Measurements from ENCODE around the gene BRMS1L. TPM values are rescaled to one million over a fixed set of nuclear protein-coding genes. Genes with fewer than 3 reads are reported as not detected.
A peak's percentile ranks its signal among the peaks of the same experiment; 100 is the strongest.
"Not testable (repeated sequence)": the region's sequence is repeated elsewhere in the genome, so short reads cannot be mapped to it uniquely, and the experiment has no call there.

Gene BRMS1L
- total RNA-seq, 1 donor = 6.7 TPM

- no peaks in the 10 kb centered on the region for H3K9me3 ChIP-seq (ENCODE audit: low read depth, low read length)
- no peak overlapping the region for H3K4me3 ChIP-seq (ENCODE audit: low read length)
- H3K4me1 ChIP-seq (ENCODE audit: insufficient read depth, low read length) = peaks cover 16% of the 10 kb centered on the region
Measured at GRCh38 chr14:35810963-35811362, 15.2 kb upstream of the BRMS1L start.

GRCh38 chr14:35814371-35815005 lies 11.7 kb upstream of the BRMS1L start:
- no peaks in the 10 kb centered on the region for H3K4me1 ChIP-seq (ENCODE audit: insufficient read depth, low read length)
- H3K4me3 ChIP-seq (ENCODE audit: low read length) = no peak overlapping the region
- no peaks in the 10 kb centered on the region for H3K27me3 ChIP-seq (ENCODE audit: insufficient read depth, low read length)
- H3K9me3 ChIP-seq (ENCODE audit: low read depth, low read length) = no peaks in the 10 kb centered on the region

More at GRCh38 chr14:35810963-35811362, 15.2 kb upstream of the BRMS1L start:
- no peaks in the 10 kb centered on the region for H3K27me3 ChIP-seq (ENCODE audit: insufficient read depth, low read length)

GRCh38 chr14:35818346-35819115 lies 7.6 kb upstream of the BRMS1L start:
- no peak overlapping the region for H3K4me3 ChIP-seq (ENCODE audit: low read length)
- no peaks in the 10 kb centered on the region for H3K9me3 ChIP-seq (ENCODE audit: low read depth, low read length)
- H3K4me1 ChIP-seq (ENCODE audit: insufficient read depth, low read length) = no peaks in the 10 kb centered on the region
- H3K27me3 ChIP-seq (ENCODE audit: insufficient read depth, low read length) = no peaks in the 10 kb centered on the region

DNA sequence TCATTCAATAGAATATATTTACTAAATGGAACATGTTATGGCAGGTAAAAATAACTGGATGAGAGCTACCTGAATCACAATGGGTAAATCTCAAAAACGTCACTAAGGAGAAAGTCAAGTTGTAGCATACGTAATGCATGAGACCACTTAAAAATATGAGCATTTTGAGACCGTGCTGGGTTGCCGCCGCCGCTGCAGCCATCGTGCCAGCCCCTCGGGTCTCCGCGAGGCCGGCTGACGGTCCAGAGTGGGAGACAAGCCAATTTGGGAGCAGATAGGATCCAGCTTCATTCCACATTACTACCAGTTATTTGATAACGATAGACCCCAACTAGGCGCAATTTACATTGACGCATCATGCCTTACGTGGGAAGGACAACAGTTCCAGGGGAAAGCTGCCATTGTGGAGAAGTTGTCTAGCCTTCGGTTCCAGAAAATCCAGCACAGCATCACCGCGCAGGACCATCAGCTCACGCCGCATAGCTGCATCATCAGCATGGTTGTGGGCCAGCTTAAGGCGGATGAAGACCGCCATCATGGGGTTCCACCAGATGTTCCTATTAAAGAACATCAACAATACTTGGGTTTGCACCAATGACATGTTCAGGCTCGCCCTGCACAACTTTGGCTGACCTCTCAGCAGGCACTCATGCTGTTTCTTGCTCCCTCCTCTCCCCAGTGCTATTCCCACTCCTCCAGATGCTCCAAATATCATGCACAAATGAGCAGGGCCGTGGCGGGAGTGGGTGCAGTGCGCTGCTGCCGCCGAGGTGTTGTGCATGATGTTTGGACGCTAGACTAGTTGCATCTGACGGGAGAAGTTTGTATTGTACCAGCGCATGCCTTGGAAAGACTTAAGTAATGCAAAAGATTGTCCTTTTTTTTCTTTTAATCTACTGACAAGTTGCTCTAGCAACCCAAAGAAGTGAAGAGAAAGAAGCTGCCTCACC lies 6.3 kb upstream of the BRMS1L start:
- Histone ChIP-seq H3K4me1 (ENCODE audit: insufficient read depth, low read length) (no peaks in the 10 kb centered on the region), H3K9me3 (ENCODE audit: low read depth, low read length) (no peaks in the 10 kb centered on the region), H3K4me3 (ENCODE audit: low read length) (no peak overlapping the region), H3K27me3 (ENCODE audit: insufficient read depth, low read length) (no peaks in the 10 kb centered on the region)

GRCh38 chr14:35821564-35822411 lies 4.3 kb upstream of the BRMS1L start:
- H3K4me3 ChIP-seq (ENCODE audit: low read length) = no peak overlapping the region

GRCh38 chr14:35822501-35822900 lies 3.6 kb upstream of the BRMS1L start:
- no peak overlapping the region for H3K4me3 ChIP-seq (ENCODE audit: low read length)
- no peaks in the 10 kb centered on the region for H3K9me3 ChIP-seq (ENCODE audit: low read depth, low read length)
- H3K27me3 ChIP-seq (ENCODE audit: insufficient read depth, low read length) = no peaks in the 10 kb centered on the region
- H3K4me1 ChIP-seq (ENCODE audit: insufficient read depth, low read length) = peaks cover 4% of the 10 kb centered on the region

More at GRCh38 chr14:35821564-35822411, 4.3 kb upstream of the BRMS1L start:
- Histone ChIP-seq H3K4me1 (ENCODE audit: insufficient read depth, low read length) (peaks cover under 1% of the 10 kb centered on the region), H3K9me3 (ENCODE audit: low read depth, low read length) (no peaks in the 10 kb centered on the region), H3K27me3 (ENCODE audit: insufficient read depth, low read length) (no peaks in the 10 kb centered on the region)

GRCh38 chr14:35824446-35825165 lies 1.5 kb upstream of the BRMS1L start:
- H3K4me1 ChIP-seq (ENCODE audit: insufficient read depth, low read length); H3K4me3 ChIP-seq (ENCODE audit: low read length); H3K9me3 ChIP-seq (ENCODE audit: low read depth, low read length): not testable (repeated sequence)

DNA sequence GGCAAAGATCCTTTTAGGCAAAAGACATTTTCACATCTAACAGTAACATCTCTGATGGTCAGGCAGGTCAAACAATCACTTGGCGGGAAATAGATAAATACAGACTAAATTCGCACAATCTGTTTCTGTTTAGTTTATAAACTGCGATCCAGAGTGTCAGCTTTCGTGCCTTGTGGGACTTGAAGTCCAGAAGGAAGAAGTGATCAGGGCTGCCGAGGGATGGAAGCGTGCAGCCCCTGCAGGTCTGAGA lies 245 bp upstream of the BRMS1L start:
- Histone ChIP-seq H3K27me3 (ENCODE audit: insufficient read depth, low read length) (no peaks in the 10 kb centered on the region), H3K9me3 (ENCODE audit: low read depth, low read length) (no peaks in the 10 kb centered on the region), H3K4me3 (ENCODE audit: low read length) (peak overlapping the region; percentile 98), H3K4me1 (ENCODE audit: insufficient read depth, low read length) (peaks cover 4% of the 10 kb centered on the region)

More at GRCh38 chr14:35824446-35825165, 1.5 kb upstream of the BRMS1L start:
- not testable (repeated sequence) for H3K27me3 ChIP-seq (ENCODE audit: insufficient read depth, low read length)

DNA sequence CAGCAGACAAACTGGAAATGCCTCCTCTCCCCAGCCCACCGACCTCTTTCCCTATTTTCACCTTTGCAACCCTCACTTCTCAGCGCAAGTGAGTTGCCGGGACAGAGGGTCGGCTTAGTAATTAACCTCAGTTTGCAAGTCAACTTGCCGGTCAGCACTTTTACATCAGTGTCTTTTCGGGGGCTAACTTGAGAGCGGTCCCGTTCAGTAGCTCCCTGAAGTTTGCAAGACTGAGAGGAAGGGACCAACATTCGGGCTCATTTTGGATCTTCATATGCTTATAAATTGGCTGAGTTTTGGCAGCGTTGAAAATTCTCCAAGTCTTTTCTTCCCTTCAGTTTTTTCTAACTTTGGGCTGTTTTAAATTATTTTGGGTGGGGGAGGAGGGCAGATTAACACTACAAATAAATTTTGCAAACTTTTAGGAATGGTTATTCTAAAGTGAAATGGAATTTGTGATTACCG lies 846 bp downstream of the BRMS1L start:
- Histone ChIP-seq H3K4me1 (ENCODE audit: insufficient read depth, low read length) (peaks cover 4% of the 10 kb centered on the region), H3K27me3 (ENCODE audit: insufficient read depth, low read length) (no peaks in the 10 kb centered on the region)

DNA sequence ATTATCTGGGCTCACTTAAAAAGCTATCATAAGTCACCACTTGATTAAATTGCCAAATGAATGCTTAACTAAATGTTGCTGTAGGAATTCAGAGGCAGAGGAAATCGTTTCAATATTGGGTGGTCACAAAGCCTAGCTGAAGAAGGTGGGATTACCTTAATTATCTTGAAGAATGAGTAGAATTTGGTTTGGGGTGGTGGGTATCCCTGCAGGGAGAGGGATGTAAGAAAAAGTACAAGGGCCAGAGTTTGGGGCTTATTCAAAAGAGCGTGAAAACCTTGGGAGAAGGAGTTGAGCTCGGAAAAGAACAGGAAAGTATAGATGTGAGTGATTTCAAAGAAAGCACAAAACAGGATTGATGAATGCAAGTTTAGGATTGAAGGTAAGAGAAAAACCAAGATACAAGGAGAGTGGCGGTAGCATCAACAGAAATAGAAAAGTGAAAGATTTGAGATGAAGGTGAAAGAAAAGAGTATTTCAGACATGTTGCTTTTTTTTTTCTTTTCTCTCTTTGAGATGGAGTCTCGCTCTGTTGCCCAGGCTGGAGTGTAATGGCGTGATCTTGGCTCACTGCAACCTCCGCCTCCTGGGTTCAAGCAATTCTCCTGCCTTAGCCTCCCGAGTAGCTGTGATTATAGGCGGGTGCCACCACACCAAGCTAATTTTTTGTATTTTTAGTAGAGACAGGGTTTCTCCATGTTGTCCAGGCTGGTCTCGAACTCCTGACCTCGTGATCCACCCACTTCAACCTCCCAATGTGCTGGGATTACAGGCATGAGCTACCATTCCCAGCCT lies 1.7 kb downstream of the BRMS1L start:
- Histone ChIP-seq H3K4me3 (ENCODE audit: low read length) (no peak overlapping the region), H3K27me3 (ENCODE audit: insufficient read depth, low read length) (no peaks in the 10 kb centered on the region), H3K9me3 (ENCODE audit: low read depth, low read length) (no peaks in the 10 kb centered on the region), H3K4me1 (ENCODE audit: insufficient read depth, low read length) (peaks cover 4% of the 10 kb centered on the region)

More for the DNA sequence above, 846 bp downstream of the BRMS1L start:
- no peaks in the 10 kb centered on the region for H3K9me3 ChIP-seq (ENCODE audit: low read depth, low read length)
- H3K4me3 ChIP-seq (ENCODE audit: low read length) = peak overlapping the region; percentile 98

DNA sequence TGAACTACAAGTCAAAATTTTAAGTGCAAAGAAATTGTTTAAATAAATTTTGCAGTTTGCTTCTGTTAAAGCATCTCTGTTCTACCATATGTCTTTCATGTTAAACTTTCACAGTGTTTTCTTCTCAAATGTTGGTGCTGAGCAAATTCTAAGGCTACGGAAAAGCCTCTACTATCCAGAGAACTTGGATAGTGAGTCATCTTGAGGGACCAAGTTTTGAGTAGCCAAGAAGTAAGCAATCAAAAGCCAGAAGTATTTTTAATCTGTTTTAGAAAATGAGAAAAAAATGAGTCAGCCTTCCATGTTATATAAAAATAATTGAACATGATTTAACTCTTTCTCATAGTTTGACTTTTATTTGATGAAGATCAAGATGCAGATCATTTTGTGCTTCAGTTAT lies 3.3 kb downstream of the BRMS1L start:
- Histone ChIP-seq H3K4me1 (ENCODE audit: insufficient read depth, low read length) (peaks cover 4% of the 10 kb centered on the region), H3K9me3 (ENCODE audit: low read depth, low read length) (no peaks in the 10 kb centered on the region), H3K4me3 (ENCODE audit: low read length) (no peak overlapping the region)

DNA sequence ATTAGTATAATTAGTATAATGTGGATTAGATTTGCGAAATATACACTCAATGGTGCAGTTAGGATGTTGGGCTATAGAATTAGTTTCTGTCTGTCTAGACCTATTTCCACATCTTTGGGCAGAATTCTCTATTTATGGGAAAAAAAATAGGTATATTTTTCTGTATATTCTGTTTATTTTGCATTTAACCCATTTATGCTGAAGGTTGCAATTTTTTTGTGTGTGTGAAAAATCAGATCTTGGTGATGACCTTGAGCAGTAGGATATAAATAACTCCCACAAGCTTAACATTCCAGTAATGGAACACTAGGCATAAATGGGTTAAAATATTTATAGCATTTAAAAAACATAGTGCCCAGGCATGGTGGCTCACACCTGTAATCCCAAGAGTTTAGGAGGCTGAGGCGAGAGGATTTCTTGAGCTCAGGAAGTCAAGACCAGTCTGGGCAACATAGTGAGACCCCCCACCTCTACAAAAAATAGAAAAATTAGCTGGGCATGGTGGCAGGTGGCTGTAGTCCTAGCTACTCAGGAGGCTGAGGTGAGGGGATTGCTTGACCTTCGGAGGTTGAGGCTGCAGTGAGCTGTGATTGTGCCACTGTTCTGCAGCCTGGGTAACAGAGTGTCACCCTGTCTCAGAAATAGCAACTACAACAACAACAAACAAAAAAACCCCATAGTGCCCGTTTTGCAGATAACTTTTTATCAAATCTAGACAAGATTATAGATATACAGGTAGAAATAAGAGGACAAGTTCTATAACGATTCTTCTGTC lies 9.3 kb downstream of the BRMS1L start:
- no peaks in the 10 kb centered on the region for H3K27me3 ChIP-seq (ENCODE audit: insufficient read depth, low read length)
- no peaks in the 10 kb centered on the region for H3K9me3 ChIP-seq (ENCODE audit: low read depth, low read length)
- H3K4me3 ChIP-seq (ENCODE audit: low read length) = no peak overlapping the region
- no peaks in the 10 kb centered on the region for H3K4me1 ChIP-seq (ENCODE audit: insufficient read depth, low read length)

More for the DNA sequence above, 3.3 kb downstream of the BRMS1L start:
- no peaks in the 10 kb centered on the region for H3K27me3 ChIP-seq (ENCODE audit: insufficient read depth, low read length)

DNA sequence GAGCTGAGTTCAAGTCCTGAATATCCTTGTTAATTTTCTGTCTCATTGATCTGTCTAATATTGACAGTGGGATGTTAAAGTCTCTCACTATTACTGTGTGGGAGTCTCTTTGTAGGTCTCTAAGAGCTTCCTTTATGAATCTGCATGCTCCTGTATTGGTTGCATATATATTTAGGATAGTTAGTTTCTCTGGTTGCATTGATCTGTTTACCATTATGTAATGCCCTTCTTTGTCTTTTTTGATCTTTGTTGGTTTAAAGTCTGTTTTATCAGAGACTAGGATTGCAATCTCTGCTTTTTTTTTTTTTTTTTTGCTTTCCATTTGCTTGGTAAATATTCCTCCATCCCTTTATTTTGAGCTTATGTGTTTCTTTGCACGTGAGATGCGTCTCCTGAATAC lies 15.6 kb downstream of the BRMS1L start:
- H3K27me3 ChIP-seq (ENCODE audit: insufficient read depth, low read length); H3K9me3 ChIP-seq (ENCODE audit: low read depth, low read length); H3K4me3 ChIP-seq (ENCODE audit: low read length); H3K4me1 ChIP-seq (ENCODE audit: insufficient read depth, low read length): not testable (repeated sequence)

All from mononuclear cell (primary cell).